Epithelial cell of esophagus (primary cell): ENCODE data around the gene RAB5B.
"Not testable (repeated sequence)": the region's sequence is repeated elsewhere in the genome, so short reads cannot be mapped to it uniquely, and the experiment has no call there.

Source experiments
- DNase-seq: peaks from one replicate; pipeline ENCODE4 v3.0.0; 2010; ENCODE audit warnings: low read depth
- H3K4me3 ChIP-seq: 2 replicates; pipeline ENCODE4 v1.5.1; 2011; ENCODE audit warnings: mild to moderate bottlenecking, low read length, control low read depth
- CTCF ChIP-seq: IDR thresholded peaks from 2 replicates; pipeline ENCODE4 v1.5.1; 2011; ENCODE audit warnings: low read depth, mild to moderate bottlenecking, low read length, control low read depth, inconsistent platforms; ENCODE audit not compliant: insufficient read depth; ENCODE audit errors: missing control alignments

The RAB5B gene

GRCh38 chr12:56041552-56042429 is 67.9 kb downstream of the RAB5B start, which contains the start of gene RPS26:
Gene RPS26 (plus strand): TSS chr12:56041918. CDS start chr12:56042167, 249 bp downstream.
- peak; percentile 99 for DNase-seq
- H3K4me3 ChIP-seq = peak within 1 kb of the TSS; percentile 68
- TF ChIP-seq CTCF = peak; percentile 53

GRCh38 chr12:56042430-56042813 is 68.5 kb downstream of the RAB5B start:
- peak overlapping the region; percentile 68 for H3K4me3 ChIP-seq
- DNase-seq = not testable (repeated sequence)

GRCh38 chr12:56042843-56043242 is 69.0 kb downstream of the RAB5B start:
- no peak for DNase-seq
- TF ChIP-seq CTCF = no peak
- H3K4me3 ChIP-seq = peak overlapping the region; percentile 68
